GM23338 (cell line): Measurements from ENCODE around the gene MYOM3. TPM values are rescaled to one million over a fixed set of nuclear protein-coding genes. Genes with fewer than 3 reads are reported as not detected.

Source experiments
- ATAC-seq: fragments of 200-7000 bp; cut with Tn5 transposase; 3 replicates; pipeline ENCODE4 v1.9.1; 2020
- DNase-seq: peaks from one replicate; pipeline ENCODE4 v3.0.0-alpha.2; 2015; ENCODE audit warnings: low spot score
- H2AFZ ChIP-seq: fragments of 200-600 bp; sonication (generic); 2 replicates; pipeline ENCODE4 v1.8.0; 2016; ENCODE audit warnings: antibody characterized with exemption, mild to moderate bottlenecking, moderate library complexity
- H3F3A ChIP-seq: fragments of 200-600 bp; sonication (generic); replicated peaks from 2 replicates; pipeline ENCODE4 v1.8.0; 2017; ENCODE audit warnings: antibody characterized with exemption, mixed run types, low read depth
- H3K27ac ChIP-seq: fragments of 200-600 bp; sonication (generic); 2 replicates; pipeline ENCODE4 v1.6.1; 2016; ENCODE audit warnings: low read depth
- H3K27me3 ChIP-seq: fragments of 200-600 bp; sonication (generic); 2 replicates; pipeline ENCODE4 v1.8.0; 2016; ENCODE audit warnings: mild to moderate bottlenecking, mixed run types, moderate library complexity; ENCODE audit not compliant: insufficient read depth
- H3K36me3 ChIP-seq: fragments of 200-600 bp; sonication (generic); 2 replicates; pipeline ENCODE4 v1.8.0; 2016; ENCODE audit warnings: mild to moderate bottlenecking; ENCODE audit not compliant: insufficient read depth
- H3K4me1 ChIP-seq: fragments of 200-600 bp; sonication (generic); 2 replicates; pipeline ENCODE4 v1.8.0; 2016; ENCODE audit warnings: mild to moderate bottlenecking, moderate library complexity; ENCODE audit not compliant: insufficient read depth
- H3K4me2 ChIP-seq: fragments of 200-600 bp; sonication (generic); 2 replicates; pipeline ENCODE4 v1.7.1; 2017; ENCODE audit warnings: mixed run types
- H3K4me3 ChIP-seq: fragments of 200-600 bp; sonication (generic); 2 replicates; pipeline ENCODE4 v1.6.1; 2016; ENCODE audit warnings: mixed run types
- H3K79me2 ChIP-seq: fragments of 200-600 bp; sonication (generic); replicated peaks from 2 replicates; pipeline ENCODE4 v1.8.0; 2017; ENCODE audit warnings: mild to moderate bottlenecking; ENCODE audit not compliant: insufficient read depth
- H3K9me2 ChIP-seq: fragments of 200-600 bp; sonication (generic); 2 replicates; pipeline ENCODE4 v1.8.0; 2017; ENCODE audit not compliant: insufficient read depth
- H4K20me1 ChIP-seq: fragments of 200-600 bp; sonication (generic); replicated peaks from 2 replicates; pipeline ENCODE4 v1.8.0; 2017; ENCODE audit warnings: mild to moderate bottlenecking; ENCODE audit not compliant: insufficient read depth
- H3K27ac Mint-ChIP-seq: 2 replicates; pipeline ENCODE4 v1.8.0; 2020; ENCODE audit warnings: inconsistent platforms, mild to moderate bottlenecking, moderate library complexity, mixed read lengths
- H3K27me3 Mint-ChIP-seq: 3 replicates; pipeline ENCODE4 v1.8.0; 2022; ENCODE audit warnings: low read depth, mild to moderate bottlenecking, moderate library complexity, mixed read lengths, inconsistent platforms; ENCODE audit not compliant: insufficient read depth, poor library complexity
- H3K36me3 Mint-ChIP-seq: 3 replicates; pipeline ENCODE4 v1.8.0; 2021; ENCODE audit warnings: low read depth, mild to moderate bottlenecking, inconsistent platforms, moderate library complexity, mixed read lengths
- H3K4me1 Mint-ChIP-seq: 3 replicates; pipeline ENCODE4 v1.8.0; 2020; ENCODE audit warnings: mild to moderate bottlenecking, inconsistent platforms, mixed read lengths
- H3K4me3 Mint-ChIP-seq: 3 replicates; pipeline ENCODE4 v1.8.0; 2021; ENCODE audit warnings: moderate library complexity, mild to moderate bottlenecking, inconsistent platforms, mixed read lengths
- H3K9me3 Mint-ChIP-seq: 3 replicates; pipeline ENCODE4 v1.8.0; 2020; ENCODE audit warnings: moderate library complexity, mild to moderate bottlenecking, inconsistent platforms, mixed read lengths
- EZH2 ChIP-seq: fragments of 200-600 bp; sonication (generic); IDR thresholded peaks from one replicate; pipeline ENCODE4 v1.8.0; 2017; ENCODE audit warnings: antibody characterized with exemption, mild to moderate bottlenecking, low read depth; ENCODE audit not compliant: unreplicated experiment
- EZH2phosphoT487 ChIP-seq: fragments of 200-600 bp; sonication (generic); IDR thresholded peaks from one replicate; pipeline ENCODE4 v1.8.1; 2018; ENCODE audit warnings: antibody characterized with exemption; ENCODE audit not compliant: unreplicated experiment
- JUNB ChIP-seq: IDR thresholded peaks from one replicate; pipeline ENCODE4 v1.6.1; 2016; ENCODE audit warnings: antibody characterized with exemption; ENCODE audit not compliant: unreplicated experiment
- STAT1 ChIP-seq: IDR thresholded peaks from one replicate; pipeline ENCODE4 v1.6.1; 2016; ENCODE audit warnings: antibody characterized with exemption; ENCODE audit not compliant: unreplicated experiment
- ZNF114 ChIP-seq: fragments of 250-450 bp; sonication (Bioruptor Pico); IDR thresholded peaks from 2 replicates; pipeline ENCODE4 v1.5.0; 2020; ENCODE audit warnings: mild to moderate bottlenecking, moderate library complexity
- ZNF331 ChIP-seq: fragments of 250-450 bp; sonication (Bioruptor Pico); IDR thresholded peaks from 2 replicates; pipeline ENCODE4 v1.5.0; 2020; ENCODE audit warnings: low read depth, mild to moderate bottlenecking, moderate library complexity
- polyA plus RNA-seq: library from polyadenylated mRNA; unstranded; fragments of >200 nt; fragmentation: Nextera tagmentation; extraction: Ambion mirVana; gene quantifications from 2 replicates; pipeline ENCODE4 v1.2.1, GENCODE V29; 2016
- total RNA-seq: library from RNA; depleted of rRNA; stranded (reverse); fragments of >200 nt; shearing (Covaris generic); gene quantifications from 2 replicates; pipeline ENCODE4 v1.2.3, GENCODE V29; 2014
- TF ChIP-seq, protein P1 (sequence below): fragments of 250-450 bp; sonication (Bioruptor Pico); IDR thresholded peaks from 2 replicates; pipeline ENCODE4 v1.5.0; 2020; ENCODE audit warnings: mild to moderate bottlenecking, moderate library complexity
- TF ChIP-seq, protein P2 (sequence below), 2 experiments: fragments of 200-600 bp in 1 of 2; sonication (generic) in 1 of 2; conservative IDR thresholded peaks; 2 replicates each; pipeline versions ENCODE4 v1.5.1 to v1.6.1; 2016 to 2017; ENCODE audit warnings: antibody characterized with exemption in 2 of 2, low read depth in 2 of 2, mild to moderate bottlenecking in 2 of 2, moderate library complexity in 1 of 2

The MYOM3 gene
- total and polyA plus RNA-seq, 2 experiments from 2014 or later: not detected

DNA sequence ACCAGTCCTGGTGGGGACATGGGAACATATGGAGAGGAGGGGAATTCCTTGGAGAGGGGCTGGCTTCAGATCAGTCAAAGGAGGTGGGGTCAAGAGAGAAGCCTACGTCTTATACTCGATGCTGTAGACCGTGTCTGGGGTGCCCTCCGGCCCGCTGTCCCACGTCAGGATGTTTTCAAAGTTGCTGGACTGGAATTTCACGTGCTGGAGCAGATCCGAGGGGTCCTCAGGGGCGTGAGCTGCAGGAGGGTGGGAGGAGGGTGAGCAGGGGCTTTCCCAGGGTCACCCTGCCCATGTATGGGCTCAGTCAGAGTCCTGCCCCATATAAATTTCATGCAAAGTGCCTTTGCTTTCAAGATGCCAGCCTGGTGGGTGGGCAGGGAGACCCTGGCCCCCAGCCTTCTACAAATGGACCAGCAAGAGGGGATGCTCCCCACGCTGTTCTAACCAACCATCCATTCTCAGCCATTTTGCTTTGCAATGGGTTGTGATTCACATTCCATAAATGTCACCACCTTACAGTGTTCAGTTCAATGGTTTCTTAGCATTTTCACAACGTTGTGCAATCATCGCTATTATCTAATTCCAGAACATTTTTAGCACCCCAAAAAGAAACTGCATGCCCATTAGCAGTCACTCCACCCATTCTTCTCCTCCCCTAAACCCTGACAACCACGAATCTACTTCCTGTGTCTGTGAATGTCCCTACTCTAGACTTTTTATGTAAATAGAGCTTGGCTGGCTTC, 26.7 kb upstream of the MYOM3 start:
- H3F3A ChIP-seq: no peaks in the 10 kb centered on the region
- Mint-ChIP-seq H3K27me3 (peaks cover 9% of the 10 kb centered on the region), H3K27ac (no peak overlapping the region), H3K36me3 (no peaks in the 10 kb centered on the region), H3K4me3 (no peak overlapping the region), H3K4me1 (no peaks in the 10 kb centered on the region), H3K9me3 (no peaks in the 10 kb centered on the region)
- ATAC-seq (no peak), DNase-seq (no peak)
- H2AFZ ChIP-seq: no peak overlapping the region
- H3K36me3 ChIP-seq: no peaks in the 10 kb centered on the region
- H3K4me1 ChIP-seq: no peaks in the 10 kb centered on the region
- H3K9me2 ChIP-seq: no peaks in the 10 kb centered on the region
- TF ChIP-seq ZNF331: no peak
- TF ChIP-seq STAT1: no peak
- no peak for TF ChIP-seq EZH2
- no peaks in the 10 kb centered on the region for H3K27me3 ChIP-seq
- H3K79me2 ChIP-seq: no peaks in the 10 kb centered on the region
- no peaks in the 10 kb centered on the region for H4K20me1 ChIP-seq
- H3K27ac ChIP-seq: no peak overlapping the region
- no peak overlapping the region for H3K4me3 ChIP-seq
- H3K4me2 ChIP-seq: no peak overlapping the region

DNA sequence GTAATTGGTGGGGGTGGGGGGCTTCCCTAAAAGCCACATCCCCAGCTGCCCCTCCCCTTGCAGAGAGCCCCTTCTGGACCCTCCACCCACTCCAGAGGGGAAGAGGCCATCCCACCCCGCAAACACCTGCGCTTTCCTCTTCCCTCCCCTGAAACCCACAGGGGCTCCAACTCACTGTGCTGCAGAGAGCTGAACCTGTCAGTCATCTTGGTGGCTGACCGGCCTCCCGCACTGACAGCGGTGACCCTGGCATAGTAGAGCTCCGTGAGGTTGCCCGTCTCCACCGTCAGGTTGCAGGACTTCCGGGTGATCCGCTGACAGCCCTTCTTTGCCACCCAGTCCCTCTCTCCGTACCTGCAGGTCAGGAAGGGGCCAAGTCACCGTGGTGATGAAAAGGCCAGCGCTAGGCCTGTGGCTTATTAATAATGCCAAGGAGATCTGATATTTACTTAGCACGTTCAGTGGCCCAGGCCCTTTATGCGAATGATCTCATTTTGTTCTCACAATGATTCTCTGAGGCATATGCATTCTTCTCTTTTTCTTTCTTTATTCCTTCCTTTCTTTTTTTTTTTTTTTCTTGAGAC, 25.1 kb upstream of the MYOM3 start:
- Histone ChIP-seq H3F3A (no peaks in the 10 kb centered on the region), H3K27me3 (no peaks in the 10 kb centered on the region), H3K4me1 (no peaks in the 10 kb centered on the region), H3K4me2 (no peak overlapping the region), H2AFZ (no peak overlapping the region), H3K9me2 (no peaks in the 10 kb centered on the region), H3K27ac (no peak overlapping the region), H4K20me1 (no peaks in the 10 kb centered on the region), H3K4me3 (no peak overlapping the region), H3K79me2 (no peaks in the 10 kb centered on the region), H3K36me3 (no peaks in the 10 kb centered on the region)
- Mint-ChIP-seq H3K4me1 (no peaks in the 10 kb centered on the region), H3K9me3 (no peaks in the 10 kb centered on the region), H3K27me3 (peaks cover 9% of the 10 kb centered on the region), H3K4me3 (no peak overlapping the region), H3K27ac (no peak overlapping the region), H3K36me3 (no peaks in the 10 kb centered on the region)
- no peak for ATAC-seq
- DNase-seq: no peak
- TF ChIP-seq EZH2phosphoT487 (no peak), JUNB (no peak)

DNA sequence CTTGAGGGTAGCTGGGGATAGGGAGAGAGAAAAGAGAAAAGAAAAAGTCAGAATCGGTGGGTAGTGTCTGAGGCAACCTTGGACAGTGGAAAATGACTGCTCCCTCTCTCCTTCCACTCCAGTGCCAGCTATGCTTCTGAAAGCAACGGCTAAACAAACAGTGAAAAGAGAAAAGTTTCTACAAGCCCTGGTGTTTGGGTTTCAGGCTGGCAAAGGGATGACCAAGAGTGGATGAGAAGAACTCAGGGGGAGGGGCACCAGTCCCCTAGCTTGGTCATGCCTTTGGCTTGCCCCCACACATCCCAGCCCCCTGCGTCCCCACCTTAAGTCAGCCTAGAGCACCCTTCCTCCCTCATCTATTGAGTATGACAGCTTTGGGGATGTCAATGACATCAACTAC, 22.4 kb upstream of the MYOM3 start:
- no peak overlapping the region for H3K27ac Mint-ChIP-seq
- H3K27me3 Mint-ChIP-seq: peaks cover 5% of the 10 kb centered on the region
- H2AFZ ChIP-seq: 0 out of 2 replicates have a peak overlapping the region, but pooled peaks have one; percentile 43
- TF ChIP-seq, protein P1, sequence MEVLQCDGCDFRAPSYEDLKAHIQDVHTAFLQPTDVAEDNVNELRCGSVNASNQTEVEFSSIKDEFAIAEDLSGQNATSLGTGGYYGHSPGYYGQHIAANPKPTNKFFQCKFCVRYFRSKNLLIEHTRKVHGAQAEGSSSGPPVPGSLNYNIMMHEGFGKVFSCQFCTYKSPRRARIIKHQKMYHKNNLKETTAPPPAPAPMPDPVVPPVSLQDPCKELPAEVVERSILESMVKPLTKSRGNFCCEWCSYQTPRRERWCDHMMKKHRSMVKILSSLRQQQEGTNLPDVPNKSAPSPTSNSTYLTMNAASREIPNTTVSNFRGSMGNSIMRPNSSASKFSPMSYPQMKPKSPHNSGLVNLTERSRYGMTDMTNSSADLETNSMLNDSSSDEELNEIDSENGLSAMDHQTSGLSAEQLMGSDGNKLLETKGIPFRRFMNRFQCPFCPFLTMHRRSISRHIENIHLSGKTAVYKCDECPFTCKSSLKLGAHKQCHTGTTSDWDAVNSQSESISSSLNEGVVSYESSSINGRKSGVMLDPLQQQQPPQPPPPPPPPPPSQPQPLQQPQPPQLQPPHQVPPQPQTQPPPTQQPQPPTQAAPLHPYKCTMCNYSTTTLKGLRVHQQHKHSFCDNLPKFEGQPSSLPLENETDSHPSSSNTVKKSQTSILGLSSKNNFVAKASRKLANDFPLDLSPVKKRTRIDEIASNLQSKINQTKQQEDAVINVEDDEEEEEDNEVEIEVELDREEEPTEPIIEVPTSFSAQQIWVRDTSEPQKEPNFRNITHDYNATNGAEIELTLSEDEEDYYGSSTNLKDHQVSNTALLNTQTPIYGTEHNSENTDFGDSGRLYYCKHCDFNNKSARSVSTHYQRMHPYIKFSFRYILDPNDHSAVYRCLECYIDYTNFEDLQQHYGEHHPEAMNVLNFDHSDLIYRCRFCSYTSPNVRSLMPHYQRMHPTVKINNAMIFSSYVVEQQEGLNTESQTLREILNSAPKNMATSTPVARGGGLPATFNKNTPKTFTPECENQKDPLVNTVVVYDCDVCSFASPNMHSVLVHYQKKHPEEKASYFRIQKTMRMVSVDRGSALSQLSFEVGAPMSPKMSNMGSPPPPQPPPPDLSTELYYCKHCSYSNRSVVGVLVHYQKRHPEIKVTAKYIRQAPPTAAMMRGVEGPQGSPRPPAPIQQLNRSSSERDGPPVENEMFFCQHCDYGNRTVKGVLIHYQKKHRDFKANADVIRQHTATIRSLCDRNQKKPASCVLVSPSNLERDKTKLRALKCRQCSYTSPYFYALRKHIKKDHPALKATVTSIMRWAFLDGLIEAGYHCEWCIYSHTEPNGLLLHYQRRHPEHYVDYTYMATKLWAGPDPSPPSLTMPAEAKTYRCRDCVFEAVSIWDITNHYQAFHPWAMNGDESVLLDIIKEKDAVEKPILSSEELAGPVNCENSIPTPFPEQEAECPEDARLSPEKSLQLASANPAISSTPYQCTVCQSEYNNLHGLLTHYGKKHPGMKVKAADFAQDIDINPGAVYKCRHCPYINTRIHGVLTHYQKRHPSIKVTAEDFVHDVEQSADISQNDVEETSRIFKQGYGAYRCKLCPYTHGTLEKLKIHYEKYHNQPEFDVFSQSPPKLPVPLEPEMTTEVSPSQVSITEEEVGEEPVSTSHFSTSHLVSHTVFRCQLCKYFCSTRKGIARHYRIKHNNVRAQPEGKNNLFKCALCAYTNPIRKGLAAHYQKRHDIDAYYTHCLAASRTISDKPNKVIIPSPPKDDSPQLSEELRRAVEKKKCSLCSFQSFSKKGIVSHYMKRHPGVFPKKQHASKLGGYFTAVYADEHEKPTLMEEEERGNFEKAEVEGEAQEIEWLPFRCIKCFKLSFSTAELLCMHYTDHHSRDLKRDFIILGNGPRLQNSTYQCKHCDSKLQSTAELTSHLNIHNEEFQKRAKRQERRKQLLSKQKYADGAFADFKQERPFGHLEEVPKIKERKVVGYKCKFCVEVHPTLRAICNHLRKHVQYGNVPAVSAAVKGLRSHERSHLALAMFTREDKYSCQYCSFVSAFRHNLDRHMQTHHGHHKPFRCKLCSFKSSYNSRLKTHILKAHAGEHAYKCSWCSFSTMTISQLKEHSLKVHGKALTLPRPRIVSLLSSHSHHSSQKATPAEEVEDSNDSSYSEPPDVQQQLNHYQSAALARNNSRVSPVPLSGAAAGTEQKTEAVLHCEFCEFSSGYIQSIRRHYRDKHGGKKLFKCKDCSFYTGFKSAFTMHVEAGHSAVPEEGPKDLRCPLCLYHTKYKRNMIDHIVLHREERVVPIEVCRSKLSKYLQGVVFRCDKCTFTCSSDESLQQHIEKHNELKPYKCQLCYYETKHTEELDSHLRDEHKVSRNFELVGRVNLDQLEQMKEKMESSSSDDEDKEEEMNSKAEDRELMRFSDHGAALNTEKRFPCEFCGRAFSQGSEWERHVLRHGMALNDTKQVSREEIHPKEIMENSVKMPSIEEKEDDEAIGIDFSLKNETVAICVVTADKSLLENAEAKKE (CRISPR knock-in tag): no peak
- TF ChIP-seq EZH2 (no peak), ZNF114 (no peak)
- TF ChIP-seq, protein P2, sequence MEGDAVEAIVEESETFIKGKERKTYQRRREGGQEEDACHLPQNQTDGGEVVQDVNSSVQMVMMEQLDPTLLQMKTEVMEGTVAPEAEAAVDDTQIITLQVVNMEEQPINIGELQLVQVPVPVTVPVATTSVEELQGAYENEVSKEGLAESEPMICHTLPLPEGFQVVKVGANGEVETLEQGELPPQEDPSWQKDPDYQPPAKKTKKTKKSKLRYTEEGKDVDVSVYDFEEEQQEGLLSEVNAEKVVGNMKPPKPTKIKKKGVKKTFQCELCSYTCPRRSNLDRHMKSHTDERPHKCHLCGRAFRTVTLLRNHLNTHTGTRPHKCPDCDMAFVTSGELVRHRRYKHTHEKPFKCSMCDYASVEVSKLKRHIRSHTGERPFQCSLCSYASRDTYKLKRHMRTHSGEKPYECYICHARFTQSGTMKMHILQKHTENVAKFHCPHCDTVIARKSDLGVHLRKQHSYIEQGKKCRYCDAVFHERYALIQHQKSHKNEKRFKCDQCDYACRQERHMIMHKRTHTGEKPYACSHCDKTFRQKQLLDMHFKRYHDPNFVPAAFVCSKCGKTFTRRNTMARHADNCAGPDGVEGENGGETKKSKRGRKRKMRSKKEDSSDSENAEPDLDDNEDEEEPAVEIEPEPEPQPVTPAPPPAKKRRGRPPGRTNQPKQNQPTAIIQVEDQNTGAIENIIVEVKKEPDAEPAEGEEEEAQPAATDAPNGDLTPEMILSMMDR (conservative IDR thresholded peaks at IDR 0.05; ENCODE audit: low read depth in 2 of 2): no peak

More for the DNA sequence above, 22.4 kb upstream of the MYOM3 start:
- H3K9me3 Mint-ChIP-seq: peaks cover 14% of the 10 kb centered on the region; the same call in 2 of the 3 replicates
- Histone ChIP-seq H3F3A (no peaks in the 10 kb centered on the region), H3K79me2 (no peaks in the 10 kb centered on the region), H4K20me1 (no peaks in the 10 kb centered on the region), H3K4me2 (no peak overlapping the region), H3K27ac (no peak overlapping the region), H3K36me3 (no peaks in the 10 kb centered on the region), H3K9me2 (no peaks in the 10 kb centered on the region), H3K4me1 (no peaks in the 10 kb centered on the region), H3K27me3 (no peaks in the 10 kb centered on the region), H3K4me3 (no peak overlapping the region)
- ATAC-seq: no peak
- H3K4me1 Mint-ChIP-seq: peaks cover under 1% of the 10 kb centered on the region; the same call in 2 of the 3 replicates
- H3K36me3 Mint-ChIP-seq: peaks cover 8% of the 10 kb centered on the region; the same call in 1 of the 3 replicates
- no peak overlapping the region for H3K4me3 Mint-ChIP-seq
- DNase-seq: no peak
